Stimulated activated naive CD4-positive, alpha-beta T cell treated with Interleukin-2 at 50 U/mL for 16 hours (primary cell): ENCODE results near the gene XNDC1N.
A peak's percentile ranks its signal among the peaks of the same experiment; 100 is the strongest.
"Not testable (repeated sequence)": the region's sequence is repeated elsewhere in the genome, so short reads cannot be mapped to it uniquely, and the experiment has no call there.

ENCODE experiments used
- DNase-seq: peaks from one replicate; lab custom pipeline; 2025; lab: John Stamatoyannopoulos, UW

Gene XNDC1N

DNA sequence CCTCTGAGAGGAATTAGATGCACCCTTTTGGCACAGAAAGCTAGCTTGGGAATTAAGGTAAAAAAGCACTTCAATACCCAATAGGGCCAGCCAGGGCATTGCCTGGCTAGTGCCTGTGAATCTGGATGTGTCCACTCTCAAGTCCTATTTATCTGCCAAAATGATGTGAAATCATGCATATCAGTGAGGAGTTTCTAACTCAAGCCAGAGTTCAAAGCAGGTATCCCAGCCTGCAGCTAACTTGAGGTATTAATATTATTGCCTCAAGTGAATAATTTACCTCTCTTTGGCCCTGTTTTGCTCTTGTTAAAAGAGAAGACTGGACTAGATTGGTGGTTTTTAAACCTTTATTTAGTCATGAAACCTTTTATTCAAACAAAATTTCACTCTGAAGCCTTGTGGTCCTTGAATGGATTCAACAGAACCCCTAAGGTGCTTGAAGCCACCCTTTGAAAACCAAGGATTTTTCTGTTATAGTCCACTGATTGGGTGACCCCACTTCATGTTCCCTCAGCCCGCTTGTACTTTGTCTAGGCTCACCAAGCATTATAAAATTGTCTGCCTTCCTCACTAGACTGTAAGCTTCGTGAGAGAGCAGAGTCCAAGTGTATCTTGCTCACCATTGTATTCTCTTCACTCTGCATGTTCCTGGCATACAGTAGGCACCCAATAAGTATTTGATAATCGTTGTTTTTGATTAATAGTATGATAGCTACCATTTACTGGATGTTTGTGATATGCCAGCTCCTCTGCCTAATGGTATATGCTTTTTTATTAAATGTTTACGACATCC lies 4.9 kb upstream of the XNDC1N start:
- no peak for DNase-seq

DNA sequence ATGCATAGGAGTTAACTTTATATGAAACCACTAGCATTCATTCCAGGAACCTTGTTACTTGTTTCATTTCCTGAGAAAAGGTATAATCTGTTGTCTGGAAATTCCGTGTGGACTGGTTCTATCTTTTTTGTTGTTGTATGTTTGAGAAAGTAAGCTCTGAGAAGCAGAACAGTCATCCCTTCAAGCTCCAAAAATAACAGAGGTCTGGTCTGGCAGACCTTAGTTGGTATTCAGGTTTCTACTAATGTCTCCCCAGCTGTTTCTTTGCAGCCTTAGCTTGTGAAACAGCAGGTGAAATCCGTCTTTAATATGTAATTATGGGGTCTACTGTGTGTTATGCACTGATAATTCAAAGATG lies 2.8 kb upstream of the XNDC1N start:
- DNase-seq: no peak

DNA sequence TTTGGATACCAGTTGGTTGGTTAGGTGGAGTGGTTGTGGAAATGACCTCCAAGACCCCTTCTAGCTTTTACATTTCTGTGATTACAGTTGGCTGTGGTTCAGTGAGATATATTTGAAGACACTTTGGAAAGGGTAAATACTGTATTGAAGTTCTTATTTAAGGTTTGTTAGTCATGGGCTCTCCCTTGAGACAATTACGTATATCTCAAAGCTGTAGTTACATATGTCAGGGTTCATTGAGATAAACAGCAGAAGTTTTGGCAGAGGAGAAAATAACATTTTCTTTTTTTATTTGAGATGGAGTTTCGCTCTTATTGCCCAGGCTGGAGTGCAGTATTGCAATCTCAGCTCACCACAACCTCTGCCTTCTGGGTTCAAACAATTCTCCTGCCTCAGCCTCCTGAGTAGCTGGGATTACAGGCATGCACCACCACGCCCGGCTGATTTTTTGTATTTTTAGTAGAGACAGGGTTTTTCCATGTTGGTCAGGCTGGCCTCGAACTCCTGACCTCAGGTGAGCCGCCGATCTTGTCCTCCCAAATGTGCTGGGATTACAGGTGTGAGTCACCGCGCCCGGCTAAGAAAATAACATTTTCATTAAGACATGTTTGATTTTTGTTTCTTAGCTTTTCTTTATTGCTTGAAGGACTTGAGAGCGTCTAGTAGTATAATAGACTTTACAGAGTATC lies 2.3 kb upstream of the XNDC1N start:
- DNase-seq: no peak

DNA sequence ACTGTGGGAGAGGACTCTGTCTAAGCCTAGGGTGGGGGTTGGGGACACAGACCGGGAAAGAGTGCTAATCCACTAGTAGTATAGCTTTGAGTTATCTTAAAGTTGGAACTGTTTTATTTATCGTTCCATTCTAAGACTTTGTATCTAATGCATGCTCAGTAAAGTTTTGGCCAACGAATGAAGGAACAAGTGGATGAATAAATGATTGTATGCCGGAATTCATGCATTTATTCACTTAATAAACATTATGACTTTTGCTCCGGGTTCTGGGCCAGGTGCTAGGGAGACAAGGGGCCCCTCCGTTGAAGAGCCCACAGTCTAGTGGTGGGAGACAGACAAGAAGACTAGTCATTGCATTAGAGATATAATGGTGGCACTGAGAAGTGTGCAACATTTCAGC lies 1.1 kb upstream of the XNDC1N start:
- no peak for DNase-seq

DNA sequence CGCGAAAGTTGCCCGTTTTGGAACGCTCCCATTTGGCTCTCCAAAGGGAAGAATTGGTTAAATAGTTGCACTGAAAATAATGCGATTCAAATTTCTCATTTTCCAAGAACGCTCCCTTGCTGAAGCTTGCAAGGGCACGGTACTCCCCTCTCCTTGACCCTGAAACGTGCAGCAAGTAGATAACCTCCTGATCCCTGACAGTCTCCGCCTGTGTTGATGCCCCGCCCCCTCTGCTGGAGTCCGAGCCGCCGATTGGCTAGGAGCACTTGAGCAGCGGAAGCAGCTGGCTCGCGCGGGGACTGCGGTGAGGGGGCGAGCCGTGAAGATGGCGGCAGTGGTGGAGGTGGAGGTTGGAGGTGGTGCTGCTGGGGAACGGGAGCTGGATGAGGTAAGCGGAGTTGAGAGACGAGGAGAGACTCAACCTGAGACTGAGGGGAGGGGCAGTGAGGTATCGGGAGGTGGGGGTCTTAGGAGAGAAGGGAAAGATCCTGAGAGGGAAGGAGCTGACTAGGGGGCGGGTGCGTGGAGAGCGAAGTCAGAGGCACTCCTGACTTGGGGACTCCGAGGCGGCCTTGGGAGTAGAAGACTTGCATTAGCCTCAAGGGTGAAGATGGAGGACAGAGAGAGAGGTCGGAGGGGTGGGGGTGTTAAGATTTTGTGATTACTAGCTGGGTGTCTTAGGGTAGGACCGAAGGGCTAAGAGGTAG lies 496 bp upstream of the XNDC1N start, which contains the start of gene RNF121:
RNF121 (plus strand) TSS at position 310 of the 707 bp plus-strand sequence; CDS start at position 326, 16 bp downstream.
- DNase-seq: peak; percentile 99

DNA sequence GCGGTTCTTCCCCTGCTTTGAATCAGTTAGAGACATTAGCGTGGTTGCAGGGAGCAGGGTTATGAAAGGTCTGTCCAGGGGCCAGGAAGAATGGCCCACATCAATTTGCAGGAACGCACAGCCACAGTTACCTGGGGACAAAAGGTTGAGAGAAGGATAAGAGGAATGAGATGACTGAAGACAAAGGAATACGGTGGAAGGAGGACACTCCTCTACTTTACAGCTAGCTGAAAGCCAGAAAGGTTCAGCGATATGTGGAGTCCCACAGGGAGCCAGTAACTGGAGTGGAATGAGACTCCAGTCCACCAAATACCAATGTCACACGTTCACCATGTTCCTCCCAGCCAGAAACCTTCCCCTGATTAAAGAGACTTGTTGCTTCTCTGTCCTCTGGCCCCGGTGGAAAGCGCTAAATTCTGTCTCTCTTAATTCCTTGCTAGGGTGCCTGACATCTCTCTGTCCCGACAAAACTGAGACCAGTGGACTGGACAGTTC lies 10.7 kb downstream of the XNDC1N start:
- no peak for DNase-seq

DNA sequence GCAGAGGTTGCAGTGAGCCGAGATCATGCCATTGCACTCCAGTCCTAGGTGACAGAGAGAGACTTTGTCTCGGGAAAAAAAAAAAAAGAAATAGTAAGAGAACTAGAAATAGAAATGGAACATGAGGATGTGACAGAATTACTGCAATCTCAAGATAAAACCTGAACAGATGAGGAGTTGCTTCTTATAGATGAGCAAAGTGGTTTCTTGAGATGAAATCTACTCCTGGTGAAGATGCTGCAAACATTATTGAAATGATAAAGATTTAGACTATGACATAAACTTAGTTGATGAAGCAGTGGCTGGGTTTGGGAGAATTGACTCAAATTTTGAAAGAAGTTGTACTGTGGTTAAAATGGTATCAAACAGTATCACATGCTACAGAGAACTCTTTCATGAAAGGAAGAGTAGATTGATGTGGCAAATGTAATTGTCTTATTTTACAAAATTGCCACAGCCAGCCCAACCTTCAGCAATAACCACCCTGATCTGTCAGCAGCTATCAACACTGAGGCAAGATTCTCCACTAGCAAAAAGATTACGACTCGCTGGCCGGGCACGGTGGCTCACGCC lies 13.7 kb downstream of the XNDC1N start:
- DNase-seq: no peak

DNA sequence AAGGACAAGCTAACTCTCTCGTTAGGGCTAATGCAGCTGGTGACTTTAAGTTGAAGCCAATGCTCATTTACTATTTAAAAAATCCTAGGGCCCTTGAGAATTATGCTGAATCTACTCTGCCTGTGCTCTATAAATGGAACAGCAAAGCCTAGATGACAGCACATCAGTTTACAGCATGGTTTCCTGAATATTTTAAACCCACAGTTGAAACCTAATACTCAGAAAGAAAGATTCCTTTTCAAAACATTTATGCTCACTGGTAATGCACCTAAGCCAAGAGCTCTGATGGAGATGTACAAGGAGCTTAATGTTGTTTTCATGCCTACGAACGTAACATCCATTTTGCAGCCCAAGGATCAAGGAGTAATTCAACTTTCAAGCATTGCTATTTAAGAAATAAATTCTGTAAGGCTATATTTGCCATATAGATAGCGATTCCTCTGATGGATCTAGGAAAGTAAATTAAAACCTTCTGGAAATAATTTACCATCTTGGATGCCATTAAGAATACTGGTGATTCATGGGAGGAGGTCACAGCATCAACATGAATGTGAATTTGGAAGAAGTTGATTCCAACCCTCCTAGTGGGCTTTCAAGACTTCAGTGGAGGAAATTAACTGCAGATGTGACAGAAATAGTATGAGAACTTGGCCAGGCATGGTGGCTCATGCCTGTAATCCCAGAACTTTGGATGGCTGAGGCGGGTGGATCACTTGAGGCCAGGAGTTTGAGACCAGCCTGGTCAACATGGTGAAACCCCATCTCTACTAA lies 14.5 kb downstream of the XNDC1N start:
- DNase-seq: no peak

DNA sequence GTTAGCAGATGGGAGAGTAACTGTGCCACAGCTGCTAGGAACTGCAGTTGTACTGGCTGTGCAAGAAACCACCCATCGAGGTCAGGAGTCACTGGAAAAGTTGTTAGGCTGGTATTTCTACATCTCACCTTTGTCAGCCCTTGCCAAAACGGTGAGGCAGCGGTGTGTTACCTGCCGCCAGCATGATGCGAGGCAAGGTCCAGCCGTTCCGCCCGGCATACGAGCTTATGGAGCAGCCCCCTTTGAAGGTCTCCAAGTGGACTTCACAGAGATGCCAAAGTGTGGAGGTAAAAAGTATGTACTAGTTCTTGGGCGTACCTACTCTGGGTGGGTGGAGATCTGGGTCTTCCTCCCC lies 16.4 kb downstream of the XNDC1N start:
- not testable (repeated sequence) for DNase-seq

DNA sequence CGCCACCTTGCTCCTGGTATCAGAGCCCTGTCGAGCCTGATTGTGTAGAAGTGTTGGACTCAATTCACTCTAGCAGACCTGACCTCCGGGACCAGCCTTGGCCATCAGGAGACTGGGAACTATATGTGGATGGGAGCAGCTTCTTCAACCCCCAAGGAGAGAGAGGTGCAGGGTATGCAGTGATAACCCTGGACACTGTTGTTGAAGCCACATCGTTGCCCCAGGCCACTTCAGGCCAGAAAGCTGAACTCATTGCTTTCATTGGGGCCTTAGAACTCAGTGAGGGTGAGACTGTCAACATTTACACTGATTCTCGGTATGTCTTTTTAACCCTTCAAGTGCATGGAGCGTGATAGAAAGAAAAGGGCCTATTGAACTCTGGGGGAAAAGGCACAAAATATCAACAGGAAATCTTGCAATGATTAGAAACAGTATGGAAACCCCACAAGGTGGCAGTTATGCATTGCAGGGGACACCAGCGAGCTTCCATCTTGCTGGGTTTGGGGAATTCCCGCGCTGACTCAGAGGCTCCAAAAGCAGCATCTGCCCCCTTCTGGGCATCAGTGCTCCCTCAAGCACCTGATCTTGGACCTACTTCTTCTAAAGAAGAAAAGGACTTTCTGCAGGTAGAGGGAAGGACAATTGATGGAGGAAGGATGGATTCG lies 16.9 kb downstream of the XNDC1N start:
- peak; percentile 73 for DNase-seq

DNA sequence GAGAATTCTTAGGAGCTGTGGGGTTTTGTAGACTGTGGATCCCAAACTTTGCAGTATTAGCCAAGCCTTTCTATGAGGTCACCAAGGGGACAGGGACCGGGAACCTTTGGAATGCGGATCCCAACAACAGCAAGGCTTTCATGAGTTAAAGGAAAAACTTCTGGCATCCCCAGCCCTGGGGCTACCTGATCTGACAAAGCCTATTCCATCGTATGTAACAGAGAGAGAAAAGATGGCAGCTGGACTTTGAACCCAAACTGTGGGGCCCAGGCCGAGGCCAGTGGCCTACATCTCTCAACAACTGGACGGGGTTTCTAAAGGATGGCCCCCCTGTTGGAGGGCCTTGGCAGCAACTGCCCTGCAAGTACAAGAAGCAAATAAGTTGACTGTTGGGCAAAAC lies 17.6 kb downstream of the XNDC1N start:
- DNase-seq: not testable (repeated sequence)

DNA sequence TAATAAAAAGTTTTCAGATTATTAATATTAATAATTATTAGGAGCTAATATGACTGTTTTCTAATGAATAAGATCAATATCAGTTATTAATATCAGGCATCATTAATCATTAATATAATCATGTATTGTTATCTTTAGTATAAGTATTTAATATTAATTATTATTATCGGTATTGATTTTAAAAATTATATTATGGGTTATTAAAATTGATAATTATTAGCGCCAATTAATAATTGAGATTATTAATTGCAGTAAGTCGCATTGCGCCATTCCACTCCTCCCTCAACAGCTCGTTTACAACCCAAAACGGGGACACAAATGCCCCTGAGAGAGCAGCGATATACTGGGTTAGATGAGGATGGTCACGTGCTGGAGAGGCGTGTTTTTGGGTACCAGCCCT lies 20.2 kb downstream of the XNDC1N start:
- no peak for DNase-seq

DNA sequence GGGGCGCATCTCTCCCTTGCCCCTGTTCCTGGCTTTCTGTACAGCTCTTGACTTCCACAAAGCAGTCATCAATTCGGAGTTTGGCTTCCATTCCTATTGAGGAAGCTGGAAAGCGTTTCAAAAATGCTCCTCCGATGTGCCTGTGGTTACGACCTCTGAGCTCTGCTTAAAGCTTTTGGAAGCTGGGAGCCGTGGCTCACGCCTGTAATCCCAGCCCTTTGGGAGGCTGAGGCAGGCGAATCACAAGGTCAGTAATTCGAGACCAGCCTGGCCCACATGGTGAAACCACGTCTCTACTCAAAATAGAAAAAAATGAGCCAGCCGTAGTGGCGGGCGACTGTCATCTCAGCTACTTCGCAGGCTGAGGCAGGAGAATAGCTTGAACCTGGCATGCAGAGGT lies 27.3 kb downstream of the XNDC1N start:
- not testable (repeated sequence) for DNase-seq

DNA sequence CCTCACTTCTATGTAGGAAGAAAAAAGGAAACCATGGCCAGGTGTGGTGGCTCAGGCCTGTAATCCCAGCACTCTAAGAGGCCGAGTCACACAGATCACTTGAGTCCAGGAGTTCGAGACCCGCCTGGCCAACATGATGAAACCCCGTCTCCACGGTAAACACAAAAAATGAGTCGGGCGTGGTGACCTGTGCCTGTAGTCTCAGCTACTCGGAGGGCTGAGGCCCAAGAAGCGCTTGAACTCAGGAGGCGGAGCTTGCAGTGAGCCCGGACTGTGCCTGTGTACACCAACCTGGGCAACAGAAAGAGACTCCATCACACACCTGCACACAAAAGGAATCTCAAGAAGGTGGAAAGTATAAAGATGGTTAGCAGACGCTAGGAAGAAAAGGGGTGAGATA lies 32.4 kb downstream of the XNDC1N start:
- DNase-seq: no peak

DNA sequence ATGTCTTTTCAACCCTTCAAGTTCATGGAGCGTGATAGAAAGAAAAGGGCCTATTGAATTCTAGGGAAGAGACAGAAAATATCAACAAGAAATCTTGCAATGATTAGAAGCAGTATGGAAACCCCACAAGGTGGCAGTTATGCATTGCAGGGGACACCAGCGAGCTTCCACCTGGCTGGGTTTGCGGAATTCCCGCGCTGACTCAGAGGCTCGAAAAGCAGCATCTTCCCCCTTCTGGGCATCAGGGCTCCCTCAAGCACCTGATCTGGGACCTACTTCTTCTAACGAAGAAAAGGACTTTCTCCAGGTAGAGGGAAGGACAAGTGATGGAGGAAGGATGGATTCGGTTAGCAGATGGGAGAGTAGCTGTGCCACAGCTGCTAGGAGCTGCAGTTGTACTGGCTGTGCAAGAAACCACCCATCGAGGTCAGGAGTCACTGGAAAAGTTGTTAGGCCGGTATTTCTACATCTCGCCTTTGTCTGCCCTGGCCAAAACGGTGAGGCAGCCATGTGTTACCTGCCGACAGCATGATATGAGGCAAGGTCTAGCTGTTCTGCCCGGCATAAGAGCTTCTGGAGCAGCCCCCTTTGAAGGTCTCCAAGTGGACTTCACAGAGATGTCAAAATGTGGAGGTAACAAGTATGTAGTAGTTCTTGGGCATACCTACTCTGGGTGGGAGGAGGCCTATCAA lies 39.1 kb downstream of the XNDC1N start:
- not testable (repeated sequence) for DNase-seq

DNA sequence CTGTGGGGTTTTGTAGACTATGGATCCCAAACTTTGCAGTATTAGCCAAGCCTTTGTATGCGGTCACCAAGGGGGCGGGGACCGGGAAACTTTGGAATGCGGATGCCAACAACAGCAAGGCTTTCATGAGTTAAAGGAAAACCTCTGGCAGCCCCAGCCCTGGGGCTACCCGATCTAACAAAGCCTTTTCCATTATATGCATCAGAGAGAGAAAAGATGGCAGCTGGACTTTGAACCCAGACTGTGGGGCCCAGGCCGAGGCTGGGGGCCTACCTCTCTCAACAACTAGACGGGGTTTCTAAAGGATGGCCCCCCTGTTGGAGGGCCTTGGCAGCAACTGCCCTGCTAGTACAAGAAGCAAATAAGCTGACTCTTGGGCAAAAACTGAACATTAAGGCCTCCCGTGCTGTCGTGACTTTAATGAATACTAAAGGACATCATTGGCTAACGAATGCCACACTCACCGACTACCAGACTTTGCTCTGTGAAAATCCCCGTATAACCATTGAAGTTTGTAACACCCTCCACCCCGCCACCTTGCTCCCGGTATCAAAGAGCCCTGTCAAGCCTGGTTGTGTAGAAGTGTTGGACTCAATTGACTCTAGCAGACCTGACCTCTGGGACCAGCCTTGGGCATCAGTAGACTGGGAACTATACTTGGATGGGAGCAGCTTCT lies 39.9 kb downstream of the XNDC1N start:
- DNase-seq: not testable (repeated sequence)

DNA sequence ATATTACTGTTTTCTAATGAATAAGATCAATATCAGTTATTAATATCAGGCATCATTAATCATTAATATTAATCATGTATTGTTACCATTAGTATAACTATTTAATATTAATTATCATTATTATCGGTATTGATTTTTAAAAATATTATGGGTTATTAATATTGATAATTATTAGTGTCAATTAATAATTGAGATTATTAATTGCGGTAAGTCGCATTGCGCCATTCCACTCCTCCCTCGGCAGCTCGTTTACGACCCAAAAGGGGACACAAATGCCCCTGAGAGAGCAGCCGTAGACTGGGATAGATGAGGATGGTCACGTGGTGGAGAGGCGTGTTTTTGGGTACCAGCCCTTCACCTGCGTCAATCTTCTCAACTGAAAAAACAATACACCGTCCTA lies 42.6 kb downstream of the XNDC1N start:
- DNase-seq: not testable (repeated sequence)
